ENCODE results near the gene DOK7. TPM values are rescaled to one million over a fixed set of nuclear protein-coding genes. Genes with fewer than 3 reads are reported as not detected.

Gene DOK7
- total and polyA plus RNA-seq, 12 donors = 30.3 to 89.7 (median 39.0) TPM

DNA sequence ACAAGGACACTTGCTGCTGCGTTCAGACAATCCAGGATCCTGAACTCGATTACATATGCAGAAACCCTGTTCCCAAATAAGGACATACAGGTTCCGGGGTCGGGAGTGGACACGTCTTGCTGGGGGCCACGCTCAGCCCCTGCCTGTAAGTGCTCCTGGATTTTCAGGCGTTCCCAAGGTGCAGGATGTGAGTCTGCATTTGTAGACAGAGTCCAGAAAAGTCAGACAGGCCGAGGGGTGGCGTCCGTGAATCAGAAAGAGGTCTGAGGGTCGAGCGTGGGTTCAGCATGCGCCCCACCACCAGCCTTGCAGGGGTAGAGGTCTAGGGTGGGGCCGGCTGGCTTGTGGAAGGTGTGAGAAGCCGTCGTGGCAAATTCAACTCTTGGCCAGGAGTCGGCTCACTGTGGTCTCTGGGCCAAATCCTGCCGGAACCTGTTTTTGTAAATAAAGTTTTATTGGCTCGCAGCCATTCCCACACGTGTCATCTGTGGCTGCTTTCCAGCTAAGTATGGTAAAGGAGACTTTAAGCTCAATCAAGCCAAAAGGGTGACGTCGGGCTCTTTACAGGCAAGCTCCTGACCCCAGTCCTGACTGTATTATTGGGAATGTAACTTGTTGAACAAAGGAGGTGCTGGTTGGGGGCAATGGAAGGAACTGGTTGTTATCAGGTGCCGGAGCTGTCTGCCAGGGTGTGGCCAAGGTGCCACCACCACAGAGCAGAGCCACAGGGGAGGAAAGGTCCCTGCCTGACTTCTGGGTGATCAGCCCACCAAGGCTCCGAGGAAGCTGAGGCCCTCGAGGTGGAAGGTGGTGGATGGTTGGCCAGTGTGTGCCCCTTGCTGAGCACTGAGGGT lies 7.4 kb downstream of the DOK7 start:
- WGBS, 2 donors = 48 to 50% methylated on average over 25 of the region's 25 CpGs
- no peaks in the 10 kb centered on the region for H3K9me3 ChIP-seq
- H3K4me3 ChIP-seq = no peak overlapping the region
- peak overlapping the region in 7 of 10 donors; percentile 48 to 71 (median 59) for H3K27ac ChIP-seq
- no peaks in the 10 kb centered on the region for H3K36me3 ChIP-seq
- ATAC-seq (no peak), DNase-seq (no peak)
- peaks cover 0 to 18% (median 7%) of the 10 kb centered on the region in 7 donors for H3K27me3 ChIP-seq
- intact Hi-C loops (cut with DNase I) = no loop called here
- TF ChIP-seq, protein P1, sequence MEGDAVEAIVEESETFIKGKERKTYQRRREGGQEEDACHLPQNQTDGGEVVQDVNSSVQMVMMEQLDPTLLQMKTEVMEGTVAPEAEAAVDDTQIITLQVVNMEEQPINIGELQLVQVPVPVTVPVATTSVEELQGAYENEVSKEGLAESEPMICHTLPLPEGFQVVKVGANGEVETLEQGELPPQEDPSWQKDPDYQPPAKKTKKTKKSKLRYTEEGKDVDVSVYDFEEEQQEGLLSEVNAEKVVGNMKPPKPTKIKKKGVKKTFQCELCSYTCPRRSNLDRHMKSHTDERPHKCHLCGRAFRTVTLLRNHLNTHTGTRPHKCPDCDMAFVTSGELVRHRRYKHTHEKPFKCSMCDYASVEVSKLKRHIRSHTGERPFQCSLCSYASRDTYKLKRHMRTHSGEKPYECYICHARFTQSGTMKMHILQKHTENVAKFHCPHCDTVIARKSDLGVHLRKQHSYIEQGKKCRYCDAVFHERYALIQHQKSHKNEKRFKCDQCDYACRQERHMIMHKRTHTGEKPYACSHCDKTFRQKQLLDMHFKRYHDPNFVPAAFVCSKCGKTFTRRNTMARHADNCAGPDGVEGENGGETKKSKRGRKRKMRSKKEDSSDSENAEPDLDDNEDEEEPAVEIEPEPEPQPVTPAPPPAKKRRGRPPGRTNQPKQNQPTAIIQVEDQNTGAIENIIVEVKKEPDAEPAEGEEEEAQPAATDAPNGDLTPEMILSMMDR (IDR thresholded peaks at IDR 0.05) = no peak
- H3K4me1 ChIP-seq = peaks cover 0 to 94% (median 34%) of the 10 kb centered on the region in 9 donors

GRCh38 chr4:3471098-3471760 lies 8.1 kb downstream of the DOK7 start:
- H3K4me1 ChIP-seq = peaks cover 0 to 90% (median 34%) of the 10 kb centered on the region in 9 donors
- peak overlapping the region in 3 of 10 donors; percentile 59 to 62 (median 60) for H3K27ac ChIP-seq
- peaks cover 0 to 14% (median 4%) of the 10 kb centered on the region in 7 donors for H3K27me3 ChIP-seq
- no peak overlapping the region for H3K4me3 ChIP-seq
- no peaks in the 10 kb centered on the region for H3K9me3 ChIP-seq
- DNase-seq (no peak), ATAC-seq (no peak)
- TF ChIP-seq, protein P1 (IDR thresholded peaks at IDR 0.05) = no peak
- intact Hi-C loops (cut with DNase I) = no loop called here
- H3K36me3 ChIP-seq = peaks cover 0 to under 1% (median 0%) of the 10 kb centered on the region in 9 donors
- WGBS, 2 donors = 88 to 90% methylated on average over 23 of the region's 23 CpGs

- peak overlapping the region in 1 of 10 donors; percentile 71 for H3K27ac ChIP-seq
- TF ChIP-seq, protein P1 (IDR thresholded peaks at IDR 0.05) = no peak
- intact Hi-C loops (cut with DNase I) = no loop called here
- no peak for ATAC-seq
- H3K36me3 ChIP-seq = peaks cover 0 to 7% (median 0%) of the 10 kb centered on the region in 9 donors
- H3K4me3 ChIP-seq = no peak overlapping the region
- DNase-seq = no peak
- peaks cover 0 to 14% (median 4%) of the 10 kb centered on the region in 7 donors for H3K27me3 ChIP-seq
- no peaks in the 10 kb centered on the region for H3K9me3 ChIP-seq
- H3K4me1 ChIP-seq = peaks cover 0 to 84% (median 31%) of the 10 kb centered on the region in 9 donors
- 87 to 88% methylated on average over 15 of the region's 15 CpGs for WGBS, 2 donors
Observed at GRCh38 chr4:3471886-3472285, 8.8 kb downstream of the DOK7 start.

GRCh38 chr4:3472411-3473141 lies 9.5 kb downstream of the DOK7 start:
- 85 to 89% methylated on average over 27 of the region's 27 CpGs for WGBS, 2 donors
- peak overlapping the region in 8 of 10 donors; percentile 42 to 71 (median 56) for H3K27ac ChIP-seq
- intact Hi-C loops (cut with DNase I) = no loop called here
- TF ChIP-seq, protein P1 (IDR thresholded peaks at IDR 0.05) = no peak
- DNase-seq (no peak), ATAC-seq (peak in 4 of 8 donors; percentile 3 to 21 (median 5))
- H3K9me3 ChIP-seq = no peaks in the 10 kb centered on the region
- peaks cover 0 to 12% (median 0%) of the 10 kb centered on the region in 9 donors for H3K36me3 ChIP-seq
- peaks cover 0 to 77% (median 30%) of the 10 kb centered on the region in 9 donors for H3K4me1 ChIP-seq
- peaks cover 0 to 14% (median 4%) of the 10 kb centered on the region in 7 donors for H3K27me3 ChIP-seq
- H3K4me3 ChIP-seq = no peak overlapping the region

Measured in heart right ventricle (tissue), 16 donors.